ENCODE results near the gene GUCY2D. TPM values are rescaled to one million over a fixed set of nuclear protein-coding genes. Genes with fewer than 3 reads are reported as not detected.
"Not testable (repeated sequence)": the region's sequence is repeated elsewhere in the genome, so short reads cannot be mapped to it uniquely, and the experiment has no call there.

The GUCY2D gene
- total and polyA plus RNA-seq, 2 donors from 2014 or later, result 0.19 to 0.24 TPM

- FAIRE-seq (no peak), DNase-seq (peak in 1 of 5 donors; percentile 32)
- TF ChIP-seq CTCF (IDR thresholded peaks at IDR 0.05; ENCODE audit: borderline replicate concordance, extremely low read depth, insufficient read depth), result no peak
- Histone ChIP-seq H3K4me3 (ENCODE audit: low read length in 3 of 3) (no peak overlapping the region), H3K9me3 (ENCODE audit: control insufficient read depth in 2 of 3, insufficient read depth in 1 of 3, low read length in 3 of 3) (no peaks in the 10 kb centered on the region), H3K36me3 (ENCODE audit: control insufficient read depth in 2 of 3, insufficient read depth in 3 of 3, low read length in 3 of 3) (no peaks in the 10 kb centered on the region), H3K27ac (ENCODE audit: low read depth in 2 of 2, low read length in 2 of 2) (no peak overlapping the region), H3K9ac (ENCODE audit: low read length in 3 of 3) (no peak overlapping the region), H3K4me1 (ENCODE audit: control insufficient read depth in 2 of 3, insufficient read depth in 2 of 3, low read depth in 1 of 3, low read length in 3 of 3) (no peaks in the 10 kb centered on the region), H3K27me3 (ENCODE audit: control insufficient read depth, insufficient read depth, low read length) (no peaks in the 10 kb centered on the region)
- intact Hi-C loops (cut with DNase I), result no loop called here
Measured at GRCh38 chr17:8021565-8022359, 19.3 kb downstream of the GUCY2D start.

GRCh38 chr17:8022360-8023003 lies 20.1 kb downstream of the GUCY2D start:
- H3K4me1 ChIP-seq (ENCODE audit: control insufficient read depth in 2 of 3, insufficient read depth in 2 of 3, low read depth in 1 of 3, low read length in 3 of 3), result no peaks in the 10 kb centered on the region
- H3K27me3 ChIP-seq (ENCODE audit: control insufficient read depth, insufficient read depth, low read length), result no peaks in the 10 kb centered on the region
- no peak overlapping the region for H3K27ac ChIP-seq (ENCODE audit: low read depth in 2 of 2, low read length in 2 of 2)
- no peak overlapping the region for H3K9ac ChIP-seq (ENCODE audit: low read length in 3 of 3)
- H3K36me3 ChIP-seq (ENCODE audit: control insufficient read depth in 2 of 3, insufficient read depth in 3 of 3, low read length in 3 of 3), result no peaks in the 10 kb centered on the region
- no peak overlapping the region for H3K4me3 ChIP-seq (ENCODE audit: low read length in 3 of 3)
- TF ChIP-seq CTCF (IDR thresholded peaks at IDR 0.05; ENCODE audit: borderline replicate concordance, extremely low read depth, insufficient read depth), result no peak
- DNase-seq, result peak in 1 of 5 donors; percentile 18
- no peaks in the 10 kb centered on the region for H3K9me3 ChIP-seq (ENCODE audit: control insufficient read depth in 2 of 3, insufficient read depth in 1 of 3, low read length in 3 of 3)
- intact Hi-C loops (cut with DNase I), result no loop called here
- no peak for FAIRE-seq

- H3K9me3 ChIP-seq (ENCODE audit: control insufficient read depth in 2 of 3, insufficient read depth in 1 of 3, low read length in 3 of 3); H3K4me3 ChIP-seq (ENCODE audit: low read length in 3 of 3); intact Hi-C loops (cut with DNase I); H3K36me3 ChIP-seq (ENCODE audit: control insufficient read depth in 2 of 3, insufficient read depth in 3 of 3, low read length in 3 of 3); H3K27me3 ChIP-seq (ENCODE audit: control insufficient read depth, insufficient read depth, low read length); H3K4me1 ChIP-seq (ENCODE audit: control insufficient read depth in 2 of 3, insufficient read depth in 2 of 3, low read depth in 1 of 3, low read length in 3 of 3); FAIRE-seq; H3K27ac ChIP-seq (ENCODE audit: low read depth in 2 of 2, low read length in 2 of 2); H3K9ac ChIP-seq (ENCODE audit: low read length in 3 of 3): not testable (repeated sequence)
- peak in 1 of 5 donors; percentile 7 for DNase-seq
Measured at GRCh38 chr17:8024161-8024560, 21.7 kb downstream of the GUCY2D start.

DNA sequence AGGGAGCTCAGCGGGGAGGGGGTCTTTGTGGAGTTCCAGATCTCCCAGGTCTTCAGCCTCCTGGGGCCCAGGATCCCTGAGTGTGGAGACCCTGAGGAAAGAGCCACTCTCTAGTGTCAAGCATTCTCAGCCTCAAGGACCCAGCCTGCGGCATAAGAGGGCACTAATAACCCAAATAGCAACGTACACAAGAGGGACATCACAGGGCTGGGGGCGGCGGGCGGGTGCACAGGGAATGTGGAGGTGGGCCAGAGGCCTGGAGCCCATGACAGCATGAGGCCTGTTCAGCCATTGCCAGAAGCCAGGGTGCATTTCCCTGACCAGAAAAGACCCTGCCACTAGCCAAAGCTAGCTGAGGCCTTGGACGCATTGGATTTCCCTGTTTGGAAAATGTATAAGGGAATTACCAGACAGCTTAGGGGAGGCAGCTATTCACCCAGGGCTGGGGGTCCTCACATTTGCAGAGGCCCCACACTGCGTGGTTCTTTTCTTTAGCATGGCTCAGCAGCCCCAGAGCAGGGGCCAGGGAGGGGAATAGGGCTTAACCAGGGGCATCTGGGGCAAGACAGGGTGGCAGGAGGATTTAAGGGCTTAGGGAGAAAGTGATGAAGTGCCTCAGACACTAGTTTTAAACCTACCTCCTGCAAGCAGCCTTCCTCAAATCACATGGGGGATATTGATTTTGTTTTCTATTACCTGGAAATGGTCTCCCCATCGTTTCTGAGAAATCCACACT lies 22.9 kb downstream of the GUCY2D start:
- FAIRE-seq, result no peak

More for the DNA sequence above, 22.9 kb downstream of the GUCY2D start:
- Histone ChIP-seq H3K9ac (ENCODE audit: low read length in 3 of 3) (no peak overlapping the region), H3K27ac (ENCODE audit: low read depth in 2 of 2, low read length in 2 of 2) (no peak overlapping the region), H3K36me3 (ENCODE audit: control insufficient read depth in 2 of 3, insufficient read depth in 3 of 3, low read length in 3 of 3) (no peaks in the 10 kb centered on the region), H3K27me3 (ENCODE audit: control insufficient read depth, insufficient read depth, low read length) (no peaks in the 10 kb centered on the region), H3K4me3 (ENCODE audit: low read length in 3 of 3) (no peak overlapping the region), H3K9me3 (ENCODE audit: control insufficient read depth in 2 of 3, insufficient read depth in 1 of 3, low read length in 3 of 3) (no peaks in the 10 kb centered on the region), H3K4me1 (ENCODE audit: control insufficient read depth in 2 of 3, insufficient read depth in 2 of 3, low read depth in 1 of 3, low read length in 3 of 3) (no peaks in the 10 kb centered on the region)
- peak in 1 of 5 donors; percentile 35 for DNase-seq
- TF ChIP-seq CTCF (IDR thresholded peaks at IDR 0.05; ENCODE audit: borderline replicate concordance, extremely low read depth, insufficient read depth), result no peak
- intact Hi-C loops (cut with DNase I), result no loop called here

Data from kidney (tissue), 14 donors.